ENCODE data around the gene FLCN.
A peak's percentile ranks its signal among the peaks of the same experiment; 100 is the strongest.

The FLCN gene

DNA sequence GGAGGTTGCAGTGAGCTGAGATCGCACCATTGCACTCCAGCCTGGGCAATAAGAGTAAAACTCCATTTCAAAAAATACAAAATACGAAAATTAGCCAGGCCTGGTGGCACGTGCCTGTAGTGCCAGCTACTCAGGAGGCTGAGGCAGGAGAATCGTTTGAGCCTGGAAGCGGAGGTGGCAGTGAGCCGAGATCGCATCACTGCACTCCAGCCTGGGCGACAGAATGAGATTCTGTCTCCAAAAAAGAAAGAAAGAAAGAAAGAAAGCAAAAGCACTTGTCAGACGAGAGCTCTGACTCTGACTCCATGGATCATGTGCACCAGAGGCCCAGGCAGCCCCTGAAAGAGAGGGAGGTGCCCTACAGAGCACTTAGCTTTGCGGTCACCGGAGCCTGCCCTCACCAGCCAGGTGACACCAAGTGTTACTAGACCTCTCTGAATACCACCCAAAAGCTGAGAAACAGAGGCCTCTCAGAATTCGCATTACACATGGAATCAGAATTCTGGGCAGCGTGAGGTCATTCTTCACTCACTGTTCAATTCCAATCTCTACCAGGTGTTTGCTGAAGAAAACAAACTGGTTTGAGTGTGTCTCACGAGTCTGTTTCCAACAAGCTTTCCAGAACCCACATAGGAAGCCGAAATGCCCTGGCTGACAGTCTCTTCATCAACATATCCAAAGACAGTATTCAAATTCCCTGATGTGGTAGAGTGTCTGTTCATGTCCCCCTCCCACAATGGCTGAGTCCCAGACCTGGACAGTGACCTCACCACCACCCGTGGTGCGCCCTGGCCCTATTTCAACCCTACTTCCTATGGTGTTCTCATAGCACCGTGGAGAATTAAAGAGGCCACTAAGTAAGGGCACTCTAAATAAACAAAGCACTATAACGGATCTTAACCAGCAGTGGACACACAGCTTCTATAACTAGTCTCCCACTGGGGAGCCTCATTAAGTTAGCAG is 1.5 kb downstream of the FLCN start:
- no peak for DNase-seq

DNA sequence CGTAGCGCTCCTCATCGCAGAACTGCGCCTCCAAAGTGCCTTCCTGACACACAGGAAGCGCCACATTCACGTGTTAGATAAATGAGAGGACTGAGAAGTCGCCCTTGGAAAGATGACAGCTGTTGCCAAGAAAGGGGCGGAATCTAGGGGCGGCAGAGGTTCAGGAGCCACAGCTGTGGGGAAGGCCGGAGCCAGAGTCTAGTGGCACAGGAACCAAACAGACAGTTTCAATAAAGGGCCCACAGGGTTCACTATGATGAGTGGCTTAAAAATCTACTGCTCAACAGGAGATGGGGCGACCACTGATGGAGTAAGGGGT is 4.7 kb downstream of the FLCN start:
- no peak for DNase-seq

DNA sequence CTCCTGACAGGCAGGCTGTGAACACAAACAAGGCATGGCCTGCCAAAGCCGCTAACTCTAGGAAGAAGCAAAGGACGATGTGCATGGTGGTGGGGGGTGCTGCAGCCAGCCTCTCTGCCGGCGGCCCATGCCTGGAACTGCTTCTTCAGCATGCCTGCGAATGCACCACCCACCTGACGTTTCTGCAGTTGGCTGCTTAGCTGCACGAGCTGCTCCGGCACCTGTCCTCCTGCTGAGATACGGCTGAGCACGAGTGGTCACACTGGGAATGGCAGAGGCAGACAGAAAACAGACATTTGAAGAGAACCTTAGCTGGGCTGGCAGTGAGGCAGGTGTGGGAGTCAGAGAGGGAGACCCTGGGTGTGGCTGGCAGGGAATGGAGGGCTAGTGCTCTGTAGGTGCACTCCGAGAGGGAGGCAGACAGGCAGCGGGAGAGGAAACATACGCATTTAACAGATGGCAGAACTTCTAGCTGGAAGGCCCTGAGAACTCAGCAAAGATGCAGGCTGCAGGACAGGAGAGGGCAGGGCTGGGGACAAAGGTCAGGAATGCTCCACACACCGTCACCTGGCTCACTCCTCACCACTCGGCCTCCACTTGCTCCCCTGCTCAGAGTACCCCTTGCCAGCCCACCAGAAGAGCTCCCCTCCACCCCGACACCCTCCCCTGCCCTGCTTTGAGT is 5.2 kb downstream of the FLCN start:
- DNase-seq, result no peak

DNA sequence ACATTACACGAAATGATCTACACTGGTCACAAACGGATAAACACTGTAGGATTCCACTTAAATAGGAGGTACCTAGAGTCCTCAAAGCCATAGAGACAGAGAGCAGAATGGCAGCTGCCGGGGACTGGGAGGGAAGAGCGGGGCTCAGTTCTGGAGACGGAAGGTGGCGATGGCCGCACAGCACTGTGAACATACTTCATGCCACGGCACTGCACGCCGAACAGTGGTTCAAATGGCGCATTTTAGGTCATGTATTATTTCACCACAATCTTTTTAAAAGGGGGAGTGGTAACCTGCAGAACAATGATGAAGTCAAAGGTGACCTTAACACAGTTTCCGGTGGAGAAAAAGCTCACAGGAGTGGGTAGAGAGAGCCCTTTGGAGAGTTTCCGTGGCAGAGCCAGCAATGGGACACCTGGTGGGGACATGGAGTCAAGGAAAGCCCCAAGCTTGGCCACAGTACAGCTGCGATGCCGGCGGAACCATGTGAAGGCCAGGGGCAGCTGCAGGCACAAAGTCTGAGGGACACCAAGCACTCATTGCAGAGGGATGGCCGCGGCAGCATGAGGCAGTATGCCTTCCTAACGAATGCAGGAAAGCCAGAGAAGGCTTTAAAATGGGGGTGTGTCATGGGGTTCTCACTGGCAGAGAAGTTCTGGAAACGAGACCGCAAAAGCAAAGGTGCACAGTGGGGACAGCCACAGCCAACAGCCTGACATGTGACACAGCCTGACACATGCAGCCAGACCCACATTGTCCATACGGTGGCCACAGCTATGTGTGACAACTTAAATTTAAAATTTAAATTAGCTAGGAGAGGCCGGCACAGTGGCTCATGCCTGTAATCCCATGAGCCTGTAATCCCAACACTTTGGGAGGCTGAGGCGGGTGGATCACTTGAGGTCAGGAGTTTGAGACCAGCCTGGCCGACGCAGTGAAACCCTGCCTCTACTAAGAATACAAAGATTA is 7.3 kb downstream of the FLCN start:
- DNase-seq, result no peak

DNA sequence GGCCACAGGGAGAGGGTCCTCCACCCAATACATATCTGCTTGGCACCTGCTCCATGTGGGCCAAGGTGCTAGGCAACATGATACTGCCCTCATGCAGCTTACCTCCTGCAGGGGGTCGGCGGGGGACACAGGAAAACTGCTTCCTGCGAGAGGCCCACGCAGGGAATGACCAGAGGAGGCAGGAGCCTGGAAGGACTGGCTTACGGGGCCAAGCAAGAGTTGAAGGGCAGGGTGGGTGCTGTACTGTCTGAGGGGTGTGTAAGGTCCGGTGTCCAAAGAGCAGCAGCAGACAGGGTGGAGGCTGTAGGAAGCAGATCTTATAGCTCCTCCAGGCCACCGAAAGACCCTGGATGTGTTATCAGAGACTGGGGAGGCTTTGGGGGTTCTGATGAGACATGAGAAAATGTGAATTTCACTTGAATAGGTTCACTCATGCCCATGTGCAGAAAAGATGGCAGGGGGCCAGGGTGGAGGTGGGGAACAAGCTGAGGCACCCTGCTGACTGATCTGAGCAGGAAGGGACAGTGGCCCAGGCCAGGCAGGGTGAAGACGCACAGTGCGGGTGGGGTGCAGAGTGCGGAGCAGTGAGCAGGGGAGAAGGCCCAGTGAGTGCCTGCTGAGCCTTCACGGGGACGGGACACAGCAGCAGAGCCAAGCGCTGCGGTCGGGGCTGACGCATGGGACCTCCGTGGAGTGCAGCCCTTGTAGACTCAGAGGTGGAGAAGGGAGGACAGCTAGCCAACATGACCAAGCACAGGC is 8.3 kb downstream of the FLCN start:
- DNase-seq, result no peak

DNA sequence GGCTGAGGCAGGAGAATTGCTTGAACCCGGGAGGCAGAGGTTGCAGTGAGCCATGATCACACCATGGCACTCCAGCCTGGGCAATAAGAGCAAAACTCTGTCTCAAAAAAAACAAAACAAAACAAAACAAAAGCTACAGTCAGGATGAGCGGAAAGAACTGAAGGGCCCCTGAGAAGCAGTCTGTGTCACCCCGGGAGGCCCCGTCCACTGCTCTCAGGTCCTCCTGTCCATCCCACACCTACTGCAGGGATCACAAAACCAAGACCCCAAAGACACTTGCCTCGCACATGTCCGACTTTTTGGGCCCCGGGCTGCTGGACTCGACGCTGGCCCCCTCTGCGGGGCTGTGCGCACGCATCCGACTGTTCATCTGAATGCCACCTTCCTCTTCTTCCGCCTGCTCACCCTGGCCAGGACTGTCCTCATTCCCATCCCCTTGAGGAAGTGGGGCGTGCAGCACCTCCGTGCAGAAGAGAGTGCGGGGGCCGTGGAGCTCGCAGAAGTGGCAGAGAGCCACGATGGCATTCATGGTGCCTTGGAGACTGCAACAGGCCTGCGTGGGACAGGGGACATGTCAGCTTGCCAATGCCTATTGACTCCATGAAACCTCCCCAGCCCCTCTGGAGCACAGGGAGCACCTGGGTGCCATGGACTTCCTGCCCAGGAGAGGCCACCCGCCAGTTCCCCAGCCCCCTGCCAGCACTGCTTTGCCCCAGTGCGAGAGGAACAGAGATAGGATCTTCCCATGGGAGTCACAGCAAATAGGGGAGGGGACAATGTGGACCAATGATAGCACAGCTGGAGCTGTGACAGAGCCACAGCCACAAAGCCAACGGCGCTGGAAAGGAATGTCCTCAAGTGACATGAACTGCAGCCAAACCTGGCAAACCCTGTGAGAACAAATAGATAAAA is 9.1 kb downstream of the FLCN start:
- DNase-seq, result no peak

DNA sequence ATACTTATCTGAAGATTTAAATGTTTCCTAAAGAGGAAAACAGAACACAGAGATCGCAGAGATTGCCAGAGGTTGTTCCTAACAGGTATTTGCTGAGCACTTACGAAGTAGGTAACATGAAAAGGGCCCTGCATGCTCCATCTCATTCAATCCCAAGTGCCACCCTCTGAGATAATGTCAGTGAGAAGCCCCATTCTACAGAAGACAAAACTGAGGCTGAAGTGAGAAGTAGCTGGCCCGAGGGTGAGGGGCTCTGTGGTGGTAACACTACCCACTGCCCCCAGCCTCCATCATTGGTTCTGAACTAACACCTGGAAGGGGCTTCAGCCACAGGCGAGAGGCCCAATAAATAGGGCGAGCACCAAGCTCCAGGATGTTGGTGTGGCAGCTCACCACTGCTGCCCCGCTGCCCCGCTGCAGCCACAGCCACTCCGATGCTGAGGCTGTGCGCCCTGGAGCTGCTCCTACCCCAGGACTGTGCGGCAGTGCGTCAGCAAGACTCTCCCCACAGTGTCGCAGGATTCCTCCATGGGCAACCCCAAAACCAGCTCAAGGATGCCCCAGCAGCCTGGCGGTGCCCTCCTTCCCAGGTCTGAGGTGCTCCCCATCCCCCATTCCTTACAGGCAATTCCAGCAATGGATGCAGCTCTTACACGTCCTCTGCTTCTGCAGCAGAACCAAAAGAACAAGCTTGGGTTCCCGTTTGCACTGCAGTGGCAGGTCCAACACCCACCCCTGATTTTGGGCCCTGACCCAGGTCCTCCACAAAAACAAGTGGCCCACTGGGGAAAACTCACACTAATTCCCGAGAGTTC is 10.3 kb downstream of the FLCN start:
- no peak for DNase-seq

DNA sequence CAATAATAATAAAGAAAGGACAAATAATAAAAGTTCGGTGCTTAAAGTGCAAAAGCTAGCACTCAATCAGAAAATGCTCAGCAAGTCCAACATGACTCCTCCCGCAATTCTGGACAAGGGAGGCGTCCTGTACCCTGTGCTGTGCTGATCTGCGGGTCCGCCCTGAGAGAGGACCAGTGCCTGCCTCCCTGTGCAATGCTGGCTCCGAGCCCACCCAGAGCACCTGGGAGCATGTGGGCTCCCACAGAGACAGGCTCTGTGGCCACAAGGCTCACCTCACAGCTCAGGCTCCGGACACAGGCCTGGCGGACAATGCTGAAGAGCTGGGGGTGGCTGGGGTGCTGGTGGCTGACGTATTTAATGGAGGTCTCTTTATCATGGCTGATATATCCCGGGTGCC is 11.1 kb downstream of the FLCN start:
- DNase-seq, result no peak

DNA sequence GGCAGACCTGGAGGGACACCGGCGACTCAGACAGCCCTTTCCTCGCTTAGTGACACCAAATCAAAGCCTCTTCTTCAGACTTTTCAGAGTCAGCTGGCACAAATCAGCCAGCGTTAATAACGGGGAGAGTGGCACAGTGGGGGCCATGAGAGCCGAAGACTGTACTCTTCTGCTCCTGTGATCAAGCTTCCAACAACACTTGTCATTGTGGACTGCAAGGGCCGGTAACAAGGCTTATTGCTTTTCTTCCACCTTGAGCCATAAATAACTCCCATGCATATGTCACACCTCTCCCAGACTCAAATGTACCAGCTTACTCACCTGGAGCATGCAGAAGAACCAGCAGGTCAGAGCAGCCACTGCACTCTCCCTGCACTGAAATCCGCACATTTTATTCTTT is 12.8 kb downstream of the FLCN start:
- DNase-seq, result no peak

DNA sequence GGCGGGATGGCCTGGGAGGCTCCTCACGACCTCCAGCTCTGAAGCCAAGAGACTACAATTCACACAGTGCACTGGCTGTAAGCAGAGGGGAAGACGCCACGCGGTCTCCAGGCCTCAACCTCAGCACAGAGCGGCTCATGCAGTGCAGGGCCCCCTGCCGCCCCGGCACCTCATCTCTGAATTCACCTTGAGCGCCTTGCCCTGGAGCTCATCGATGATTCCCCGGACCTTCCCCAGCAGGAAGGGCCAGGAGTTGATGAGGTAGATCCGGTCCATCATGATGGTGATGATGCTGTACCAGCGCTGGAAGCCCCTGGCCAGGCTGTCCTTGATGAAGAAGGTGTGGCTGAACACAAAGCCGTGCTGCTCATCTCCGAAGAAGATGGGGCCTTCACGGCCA is 13.2 kb downstream of the FLCN start:
- DNase-seq, result no peak

DNA sequence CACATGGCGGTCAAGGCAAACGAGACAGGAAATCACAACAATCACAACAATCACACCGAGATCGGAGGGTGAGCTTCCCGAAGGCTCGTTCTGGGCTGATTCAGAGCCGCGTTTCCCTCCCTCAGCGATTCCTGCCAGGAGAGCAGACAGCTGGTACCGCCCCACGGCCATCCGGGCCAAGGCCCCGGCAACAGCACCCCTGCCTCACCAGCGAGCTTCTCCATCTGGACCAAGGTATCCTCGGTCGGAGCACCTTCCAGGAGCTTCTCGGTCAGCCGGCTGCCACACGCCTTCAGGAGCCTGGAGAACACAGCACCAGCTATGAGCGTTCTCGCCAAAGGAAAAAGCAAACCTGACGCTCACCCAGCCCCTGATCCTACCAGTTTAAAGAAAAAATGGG is 15.6 kb downstream of the FLCN start:
- no peak for DNase-seq

DNA sequence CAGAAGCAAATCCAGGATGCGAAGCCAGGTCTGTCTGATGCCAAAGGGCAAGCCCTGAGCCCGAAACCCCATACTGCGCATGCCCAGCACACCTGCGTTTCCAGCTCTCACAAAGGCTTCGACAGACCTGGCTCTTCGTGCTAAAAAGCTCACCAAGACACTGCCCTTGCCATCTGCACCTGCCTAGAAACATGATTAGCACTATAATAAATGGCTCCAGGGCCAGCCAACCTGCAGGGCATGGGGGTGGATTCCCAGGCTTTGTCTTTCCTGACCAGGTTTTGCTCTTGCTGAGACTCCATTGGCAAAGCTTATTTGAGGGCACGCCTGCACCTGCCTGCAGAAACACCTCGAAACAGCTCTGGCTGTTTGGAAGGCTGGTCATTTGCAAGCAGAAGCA is 16.4 kb downstream of the FLCN start:
- DNase-seq, result peak; percentile 96

DNA sequence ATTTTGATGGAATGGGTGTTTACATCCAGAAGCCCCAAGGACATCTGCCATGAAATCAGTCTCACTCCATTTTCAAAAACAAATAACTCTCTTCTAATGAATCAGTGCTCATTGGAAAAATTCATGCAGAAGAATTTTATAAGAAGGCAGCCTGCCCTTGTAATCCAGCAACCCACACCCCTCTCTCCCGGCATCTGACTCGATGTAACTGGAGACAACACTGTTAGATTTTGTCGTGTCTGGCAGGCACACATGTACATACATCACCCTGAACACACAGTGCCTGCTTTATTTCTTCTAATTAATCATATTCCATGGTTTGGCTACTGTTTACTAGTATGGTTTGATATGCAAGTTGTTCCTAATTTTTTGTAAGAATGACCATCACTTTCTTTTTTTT is 19.0 kb downstream of the FLCN start:
- DNase-seq, result no peak

DNA sequence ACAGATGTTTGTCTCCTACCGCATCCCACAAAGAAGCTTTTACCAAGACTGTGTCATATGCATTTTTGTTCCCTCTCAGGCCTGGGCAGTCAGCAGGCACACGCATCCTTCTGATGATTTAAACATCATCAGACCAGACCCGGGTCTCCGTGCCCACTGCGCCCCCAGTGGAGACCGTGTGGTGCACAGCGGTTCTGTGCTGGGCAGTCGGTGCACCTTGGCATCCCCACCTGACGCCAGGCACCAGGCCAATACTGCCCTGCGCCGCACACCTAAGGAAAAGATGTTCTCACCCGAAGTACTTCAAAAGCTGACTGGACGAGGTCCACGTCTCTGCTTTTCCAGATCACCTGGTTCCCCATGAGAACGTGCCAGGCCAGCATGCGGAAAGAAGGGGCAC is 20.2 kb downstream of the FLCN start:
- no peak for DNase-seq

DNA sequence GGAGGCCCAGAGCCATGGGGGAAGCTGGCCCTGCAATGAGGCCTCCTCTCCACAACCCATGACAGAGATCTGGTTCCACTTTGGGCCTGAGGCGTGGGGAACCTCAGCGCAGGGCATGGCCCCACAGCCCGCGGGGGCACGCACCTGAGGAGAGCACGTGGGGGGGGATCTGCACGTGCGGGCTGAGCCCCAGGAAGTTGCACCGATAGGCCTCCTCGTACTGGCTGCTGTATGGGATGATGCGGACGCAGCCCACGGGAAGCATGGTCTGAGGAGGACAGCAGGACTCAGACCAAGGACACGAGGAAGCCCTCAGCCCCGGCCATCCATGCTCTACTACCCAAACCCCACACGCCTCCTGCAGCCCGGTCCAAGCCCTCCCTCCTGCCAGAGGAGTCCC is 20.7 kb downstream of the FLCN start:
- no peak for DNase-seq

DNA sequence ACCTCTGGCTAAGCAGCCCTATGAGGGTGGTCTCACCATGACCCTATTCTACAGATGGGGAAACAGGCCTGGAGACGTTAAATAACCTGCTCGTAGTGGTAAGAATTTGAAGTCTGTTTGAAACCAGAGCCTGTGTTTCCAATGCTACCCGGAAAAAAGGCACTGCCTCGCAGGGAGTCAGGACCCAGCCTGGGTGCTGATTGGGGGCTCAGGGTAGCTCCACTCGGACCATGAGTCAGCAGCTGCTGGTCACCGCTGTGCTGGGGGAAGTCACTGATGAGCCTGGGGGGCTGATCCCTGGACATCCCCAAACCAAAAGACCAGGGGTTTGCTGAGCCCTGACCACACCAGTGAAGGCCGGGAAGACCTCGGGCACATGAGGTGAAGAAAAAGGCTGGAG is 21.4 kb downstream of the FLCN start:
- no peak for DNase-seq

DNA sequence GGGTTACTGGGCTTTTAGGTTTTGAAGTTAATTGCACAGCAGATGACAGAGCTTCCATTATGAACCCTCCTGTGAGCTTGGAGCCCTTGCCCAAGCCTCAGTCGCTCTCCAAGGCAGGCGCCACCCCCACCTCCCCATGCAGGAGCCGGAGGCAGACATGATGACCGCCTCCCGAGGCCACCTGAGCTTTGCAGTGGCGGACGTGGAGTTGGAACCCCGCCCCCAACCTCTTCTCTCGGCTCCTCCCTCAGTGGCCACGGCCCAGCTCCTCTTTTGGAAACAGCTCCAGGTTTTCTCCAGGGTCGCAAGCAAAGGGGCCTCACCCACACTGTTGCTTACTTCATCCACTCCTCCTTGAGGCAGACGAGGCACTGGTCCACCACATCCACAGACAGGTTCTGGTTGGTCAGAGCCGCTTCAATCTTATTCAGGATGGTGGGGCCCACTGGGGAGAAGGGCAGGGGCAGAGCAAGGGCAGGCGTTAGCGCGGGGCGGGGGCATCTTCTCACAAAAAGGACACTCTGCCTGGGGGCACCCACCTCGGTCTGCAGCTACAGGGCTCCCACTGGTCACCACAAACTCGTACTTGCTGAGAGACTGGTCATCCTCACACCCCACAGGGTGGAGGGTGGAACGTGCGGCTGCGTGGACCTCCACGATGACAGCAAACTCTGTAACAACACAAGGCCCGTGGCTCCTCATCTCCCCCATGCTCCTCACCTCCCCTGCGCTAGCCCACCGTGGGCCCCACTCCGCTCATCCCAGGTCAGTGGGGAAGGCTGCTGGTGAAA is 22.1 kb downstream of the FLCN start:
- DNase-seq, result no peak

DNA sequence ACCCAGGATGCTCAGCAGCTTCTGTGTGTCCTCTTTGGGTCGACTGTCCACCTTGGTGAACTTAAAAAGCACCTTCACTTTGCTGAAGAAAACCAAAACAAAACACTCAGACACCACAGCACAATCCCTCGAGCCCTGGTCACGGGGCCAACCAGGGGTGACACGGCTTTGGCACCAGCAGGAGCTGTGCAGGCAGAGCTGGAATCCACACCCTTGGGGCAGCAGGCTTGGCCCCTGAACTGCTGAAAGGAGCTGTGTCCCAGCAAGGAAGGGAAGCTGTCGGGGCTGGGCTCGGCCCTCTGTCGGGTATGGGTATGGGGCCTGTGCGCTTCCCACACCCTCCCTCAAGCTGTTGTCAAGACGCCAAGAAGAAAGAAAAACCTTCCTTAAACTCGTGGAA is 23.2 kb downstream of the FLCN start:
- DNase-seq, result no peak

DNA sequence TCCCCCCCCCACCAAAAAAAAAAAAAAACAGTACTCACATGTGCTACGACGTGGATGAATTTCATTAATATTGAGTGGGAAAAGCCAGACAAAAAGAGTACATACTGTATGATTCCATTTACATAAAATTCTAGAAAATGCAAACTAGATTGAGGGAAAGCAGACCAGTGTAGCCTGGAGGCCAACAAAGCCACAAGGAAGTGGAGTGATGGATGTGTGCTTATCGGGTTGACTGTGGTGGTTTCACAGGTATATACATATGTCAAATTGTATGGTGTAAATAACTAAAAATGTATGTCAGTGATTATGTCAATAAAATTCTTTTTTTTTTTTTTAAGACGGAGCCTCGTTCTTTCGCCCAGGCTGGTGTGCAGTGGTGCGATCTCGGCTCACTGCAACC is 29.0 kb downstream of the FLCN start:
- DNase-seq, result no peak

DNA sequence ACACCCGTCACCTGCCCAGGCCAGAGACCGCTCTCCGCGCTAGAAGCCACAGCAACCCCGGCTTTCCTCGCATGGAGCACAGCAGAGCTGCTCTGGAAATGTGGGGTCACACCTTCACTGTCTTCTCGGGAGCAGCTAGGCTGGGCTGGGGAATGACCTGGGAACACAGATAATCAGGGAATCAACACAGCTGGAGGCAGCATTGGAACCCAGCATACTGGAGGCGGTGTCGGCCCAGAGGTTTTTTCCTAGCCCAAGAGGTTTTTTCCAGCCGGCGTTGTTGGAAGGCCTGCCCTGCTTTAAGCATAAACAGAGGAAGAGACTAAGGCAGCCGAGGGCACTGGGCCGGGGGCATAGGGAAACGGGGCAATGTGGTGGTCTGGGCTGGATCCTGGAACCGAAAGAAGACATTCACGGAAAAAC is 30.0 kb downstream of the FLCN start:
- no peak for DNase-seq
